Transverse colon (tissue), 4 donors: ENCODE data around the gene SEPTIN12.

Experiments
- POLR2A ChIP-seq: fragments of 450-650 bp; IDR thresholded peaks from one replicate; pipeline ENCODE4 v1.6.1; 2016; ENCODE audit warnings: antibody characterized with exemption, mild to moderate bottlenecking, moderate library complexity
- POLR2AphosphoS5 ChIP-seq, 3 donors: sonication (generic); formaldehyde crosslinking; IDR thresholded peaks; one replicate each; pipeline ENCODE4 v1.6.1; 2016; ENCODE audit warnings: antibody characterized with exemption in 3 of 3
- TF ChIP-seq, protein P1 (sequence below), 5 experiments: fragments of 200-600 bp in 3 of 5; fragments of 450-650 bp in 2 of 5; sonication (generic) in 3 of 5; IDR thresholded peaks; 1 replicate in 2 of 5; 2 replicates in 3 of 5; pipeline ENCODE4 v1.5.1; 2016 to 2017; ENCODE audit warnings: antibody characterized with exemption in 5 of 5, inconsistent platforms in 3 of 5, mild to moderate bottlenecking in 2 of 5, moderate library complexity in 1 of 5

DNA sequence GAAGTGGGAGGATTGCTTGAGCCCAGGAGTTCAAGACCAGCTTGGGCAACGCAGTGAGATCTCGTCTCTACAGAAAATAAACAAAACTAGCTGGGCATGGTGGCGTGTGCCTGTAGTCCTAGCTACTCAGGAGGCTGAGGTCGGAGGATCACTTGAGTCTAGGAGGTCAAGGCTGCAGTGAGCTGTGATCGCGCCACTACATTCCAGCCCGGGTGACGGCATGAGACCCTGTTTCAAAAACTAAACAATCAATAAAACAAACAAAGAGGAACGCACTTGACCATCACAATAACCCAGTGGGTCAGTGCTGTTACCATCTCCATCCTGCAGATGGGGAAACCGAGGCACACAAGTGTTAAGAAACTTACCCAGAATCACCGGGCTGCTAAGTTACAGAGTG, 34.9 kb downstream of the SEPTIN12 start:
- TF ChIP-seq, protein P1, sequence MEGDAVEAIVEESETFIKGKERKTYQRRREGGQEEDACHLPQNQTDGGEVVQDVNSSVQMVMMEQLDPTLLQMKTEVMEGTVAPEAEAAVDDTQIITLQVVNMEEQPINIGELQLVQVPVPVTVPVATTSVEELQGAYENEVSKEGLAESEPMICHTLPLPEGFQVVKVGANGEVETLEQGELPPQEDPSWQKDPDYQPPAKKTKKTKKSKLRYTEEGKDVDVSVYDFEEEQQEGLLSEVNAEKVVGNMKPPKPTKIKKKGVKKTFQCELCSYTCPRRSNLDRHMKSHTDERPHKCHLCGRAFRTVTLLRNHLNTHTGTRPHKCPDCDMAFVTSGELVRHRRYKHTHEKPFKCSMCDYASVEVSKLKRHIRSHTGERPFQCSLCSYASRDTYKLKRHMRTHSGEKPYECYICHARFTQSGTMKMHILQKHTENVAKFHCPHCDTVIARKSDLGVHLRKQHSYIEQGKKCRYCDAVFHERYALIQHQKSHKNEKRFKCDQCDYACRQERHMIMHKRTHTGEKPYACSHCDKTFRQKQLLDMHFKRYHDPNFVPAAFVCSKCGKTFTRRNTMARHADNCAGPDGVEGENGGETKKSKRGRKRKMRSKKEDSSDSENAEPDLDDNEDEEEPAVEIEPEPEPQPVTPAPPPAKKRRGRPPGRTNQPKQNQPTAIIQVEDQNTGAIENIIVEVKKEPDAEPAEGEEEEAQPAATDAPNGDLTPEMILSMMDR (IDR thresholded peaks at IDR 0.05) = no peak
- TF ChIP-seq POLR2A = no peak
- TF ChIP-seq POLR2AphosphoS5 (IDR thresholded peaks at IDR 0.05) = no peak
